Nephron (organoid): ENCODE results near the gene EPS15.

Source experiments
- H3K27ac Mint-ChIP-seq, 3 experiments: 2 replicates each; pipeline ENCODE4 v1.8.0; 2020; ENCODE audit warnings: mixed read lengths in 3 of 3, mild to moderate bottlenecking in 2 of 3, moderate library complexity in 1 of 3
- H3K27me3 Mint-ChIP-seq: 2 replicates; pipeline ENCODE4 v1.8.0; 2021; ENCODE audit warnings: low read depth, mild to moderate bottlenecking, moderate library complexity, mixed read lengths
- H3K36me3 Mint-ChIP-seq: 2 replicates; pipeline ENCODE4 v1.8.0; 2020; ENCODE audit warnings: low read depth, mixed read lengths
- H3K4me1 Mint-ChIP-seq: 2 replicates; pipeline ENCODE4 v1.8.0; 2020; ENCODE audit warnings: mixed read lengths
- H3K4me3 Mint-ChIP-seq, 3 experiments: 2 replicates each; pipeline ENCODE4 v1.8.0; 2020; ENCODE audit warnings: mild to moderate bottlenecking in 3 of 3, mixed read lengths in 3 of 3, moderate library complexity in 2 of 3
- H3K9me3 Mint-ChIP-seq: 2 replicates; pipeline ENCODE4 v1.8.0; 2020; ENCODE audit warnings: mixed read lengths
- CTCF ChIP-seq, 3 experiments: fragments of 200-600 bp; sonication (generic); IDR thresholded peaks; one replicate each; pipeline ENCODE4 v1.5.0; 2021; ENCODE audit warnings: antibody characterized with exemption in 3 of 3; ENCODE audit not compliant: unreplicated experiment in 3 of 3

Gene EPS15

GRCh38 chr1:51498924-51499323 is 20.1 kb downstream of the EPS15 start:
- Mint-ChIP-seq H3K4me1 (no peaks in the 10 kb centered on the region), H3K27me3 (no peaks in the 10 kb centered on the region), H3K27ac (no peak overlapping the region), H3K36me3 (peaks cover 35% of the 10 kb centered on the region), H3K4me3 (no peak overlapping the region), H3K9me3 (peaks cover 3% of the 10 kb centered on the region)
- no peak for TF ChIP-seq CTCF (IDR thresholded peaks at IDR 0.05; ENCODE audit: unreplicated experiment in 3 of 3)

GRCh38 chr1:51497340-51497739 is 21.7 kb downstream of the EPS15 start:
- no peak for TF ChIP-seq CTCF (IDR thresholded peaks at IDR 0.05; ENCODE audit: unreplicated experiment in 3 of 3)
- H3K4me1 Mint-ChIP-seq, result no peaks in the 10 kb centered on the region
- no peaks in the 10 kb centered on the region for H3K27me3 Mint-ChIP-seq
- peaks cover 24% of the 10 kb centered on the region for H3K36me3 Mint-ChIP-seq
- H3K27ac Mint-ChIP-seq, result no peak overlapping the region
- no peak overlapping the region for H3K4me3 Mint-ChIP-seq
- peaks cover 3% of the 10 kb centered on the region for H3K9me3 Mint-ChIP-seq

- Mint-ChIP-seq H3K9me3 (no peaks in the 10 kb centered on the region), H3K27ac (no peak overlapping the region), H3K4me1 (no peaks in the 10 kb centered on the region), H3K36me3 (peaks cover 8% of the 10 kb centered on the region), H3K4me3 (no peak overlapping the region), H3K27me3 (no peaks in the 10 kb centered on the region)
- no peak for TF ChIP-seq CTCF (IDR thresholded peaks at IDR 0.05; ENCODE audit: unreplicated experiment in 3 of 3)
These were observed 24.8 kb downstream of the EPS15 start for GRCh38 chr1:51494138-51494830.

- H3K27me3 Mint-ChIP-seq, result no peaks in the 10 kb centered on the region
- H3K9me3 Mint-ChIP-seq, result no peaks in the 10 kb centered on the region
- H3K36me3 Mint-ChIP-seq, result no peaks in the 10 kb centered on the region
- peak overlapping the region in 1 of 3 experiments; percentile 3 for H3K27ac Mint-ChIP-seq
- no peak overlapping the region for H3K4me3 Mint-ChIP-seq
- no peaks in the 10 kb centered on the region for H3K4me1 Mint-ChIP-seq
- no peak for TF ChIP-seq CTCF (IDR thresholded peaks at IDR 0.05; ENCODE audit: unreplicated experiment in 3 of 3)
These were observed 27.7 kb downstream of the EPS15 start for GRCh38 chr1:51491166-51491981.

- Mint-ChIP-seq H3K36me3 (no peaks in the 10 kb centered on the region), H3K9me3 (no peaks in the 10 kb centered on the region), H3K4me1 (no peaks in the 10 kb centered on the region), H3K27ac (no peak overlapping the region), H3K4me3 (no peak overlapping the region), H3K27me3 (no peaks in the 10 kb centered on the region)
- no peak for TF ChIP-seq CTCF (IDR thresholded peaks at IDR 0.05; ENCODE audit: unreplicated experiment in 3 of 3)
These were observed 29.6 kb downstream of the EPS15 start for GRCh38 chr1:51489472-51489871.
